GM12892 (cell line): ENCODE results near the gene SLC35A2.

Experiments used
- POLR2A ChIP-seq: IDR thresholded peaks from 2 replicates; pipeline ENCODE4 v1.6.1; 2011; ENCODE audit warnings: low read depth, low read length, control low read depth
- TAF1 ChIP-seq: IDR thresholded peaks from 2 replicates; pipeline ENCODE4 v1.6.1; 2011; ENCODE audit warnings: low read depth, mild to moderate bottlenecking, control low read depth, low read length, borderline replicate concordance

DNA sequence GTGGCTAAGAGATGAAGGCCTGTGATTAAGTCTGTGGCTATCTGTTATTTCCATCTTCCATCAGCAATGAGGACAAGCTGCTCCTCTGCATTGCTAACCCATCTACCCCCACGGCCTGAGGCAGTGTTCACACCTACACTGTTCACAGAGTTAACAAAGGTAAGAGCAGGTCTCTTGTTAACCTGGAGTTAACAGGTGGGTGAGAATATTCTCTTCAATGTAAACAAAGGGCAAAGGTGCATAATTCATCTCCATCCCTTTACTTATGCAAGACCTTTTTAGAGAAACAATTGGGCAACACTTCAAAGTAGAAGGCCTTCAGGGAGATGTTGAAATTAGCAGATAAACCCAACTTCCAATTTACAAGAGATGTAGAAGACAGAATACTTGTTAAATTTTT lies 2.8 kb downstream of the SLC35A2 start:
- TF ChIP-seq POLR2A = no peak
- no peak for TF ChIP-seq TAF1
